GM19240 (cell line): Measurements from ENCODE around the gene UNKL.

Experiments
- DNase-seq: peaks from one replicate; pipeline ENCODE4 v3.0.0; 2011; ENCODE audit warnings: low spot score; ENCODE audit not compliant: insufficient read length

Gene UNKL

GRCh38 chr16:1326946-1327618, 87.4 kb downstream of the UNKL start:
- no peak for DNase-seq

- no peak for DNase-seq
Measured at GRCh38 chr16:1326391-1326790, 88.1 kb downstream of the UNKL start.

- no peak for DNase-seq
Measured at GRCh38 chr16:1325673-1326371, 88.7 kb downstream of the UNKL start.

GRCh38 chr16:1325261-1325660, 89.2 kb downstream of the UNKL start:
- DNase-seq, result no peak

GRCh38 chr16:1324286-1324826, 90.1 kb downstream of the UNKL start:
- no peak for DNase-seq

GRCh38 chr16:1323296-1324239, 90.9 kb downstream of the UNKL start:
- DNase-seq, result no peak

- no peak for DNase-seq
Measured at GRCh38 chr16:1322407-1322806, 92.1 kb downstream of the UNKL start.

- no peak for DNase-seq
Measured at GRCh38 chr16:1320658-1321240, 93.8 kb downstream of the UNKL start.

- no peak for DNase-seq
Measured at GRCh38 chr16:1320097-1320496, 94.4 kb downstream of the UNKL start.

GRCh38 chr16:1319041-1319440, 95.5 kb downstream of the UNKL start:
- DNase-seq, result no peak

- DNase-seq, result no peak
Measured at GRCh38 chr16:1318268-1318545, 96.3 kb downstream of the UNKL start.

GRCh38 chr16:1317479-1318267, 96.8 kb downstream of the UNKL start:
- DNase-seq, result no peak

- no peak for DNase-seq
Measured at GRCh38 chr16:1316033-1316405, 98.5 kb downstream of the UNKL start.

- no peak for DNase-seq
Measured at GRCh38 chr16:1315081-1316032, 99.1 kb downstream of the UNKL start.

GRCh38 chr16:1314399-1315068, 100.0 kb downstream of the UNKL start:
- DNase-seq, result no peak

- DNase-seq, result no peak
Measured at GRCh38 chr16:1313721-1314369, 100.7 kb downstream of the UNKL start.
